HepG2 (cell line): Measurements from ENCODE around the gene SSBP4. TPM values are rescaled to one million over a fixed set of nuclear protein-coding genes. Genes with fewer than 3 reads are reported as not detected.
A peak's percentile ranks its signal among the peaks of the same experiment; 100 is the strongest.

Source experiments
- CHD4 ChIP-seq: fragments of 200-600 bp; sonication (generic); IDR thresholded peaks from 2 replicates; pipeline ENCODE4 v1.7.0; 2017; ENCODE audit warnings: mild to moderate bottlenecking, low read length, borderline replicate concordance
- EED ChIP-seq: sonication (generic); formaldehyde crosslinking; IDR thresholded peaks from 2 replicates; pipeline ENCODE4 v1.5.0; 2020; ENCODE audit warnings: mild to moderate bottlenecking, missing genetic modification reagents
- HIVEP1 ChIP-seq: sonication (generic); formaldehyde crosslinking; IDR thresholded peaks from 2 replicates; pipeline ENCODE4 v1.4.0; 2020; ENCODE audit warnings: mild to moderate bottlenecking, missing genetic modification reagents
- ISX ChIP-seq: sonication (generic); formaldehyde crosslinking; conservative IDR thresholded peaks from 2 replicates; pipeline ENCODE4 v1.5.0; 2020; ENCODE audit warnings: missing genetic modification reagents
- MZF1 ChIP-seq: sonication (generic); formaldehyde crosslinking; IDR thresholded peaks from 2 replicates; pipeline ENCODE4 v1.8.1; 2023; ENCODE audit warnings: mild to moderate bottlenecking, missing genetic modification reagents, borderline replicate concordance
- PCBP1 ChIP-seq: fragments of 200-400 bp; formaldehyde crosslinking; IDR thresholded peaks from 2 replicates; pipeline ENCODE4 v1.6.1; 2017; ENCODE audit warnings: mild to moderate bottlenecking, low read depth, low read length, borderline replicate concordance
- PLRG1 ChIP-seq: fragments of 450-650 bp; conservative IDR thresholded peaks from 2 replicates; pipeline ENCODE4 v1.6.1; 2016
- POGZ ChIP-seq: sonication (generic); formaldehyde crosslinking; IDR thresholded peaks from 2 replicates; pipeline ENCODE4 v1.4.0; 2020; ENCODE audit warnings: mild to moderate bottlenecking, missing genetic modification reagents
- POLR2G ChIP-seq: fragments of 200-400 bp; formaldehyde crosslinking; IDR thresholded peaks from 2 replicates; pipeline ENCODE4 v1.6.1; 2018; ENCODE audit warnings: mild to moderate bottlenecking, low read depth, low read length, moderate library complexity
- RARG ChIP-seq: sonication (generic); formaldehyde crosslinking; IDR thresholded peaks from 2 replicates; pipeline ENCODE4 v1.4.0; 2020; ENCODE audit warnings: low read depth, mild to moderate bottlenecking, missing genetic modification reagents
- RFXAP ChIP-seq: sonication (generic); formaldehyde crosslinking; IDR thresholded peaks from 2 replicates; pipeline ENCODE4 v1.4.0; 2020; ENCODE audit warnings: missing genetic modification reagents, borderline replicate concordance
- SNAI1 ChIP-seq: sonication (generic); formaldehyde crosslinking; IDR thresholded peaks from 2 replicates; pipeline ENCODE4 v1.5.0; 2020; ENCODE audit warnings: mild to moderate bottlenecking, missing genetic modification reagents, borderline replicate concordance
- SOX6 ChIP-seq, 2 experiments: fragments of 450-650 bp in 1 of 2; sonication (generic) in 1 of 2; formaldehyde crosslinking in 1 of 2; IDR thresholded peaks; 2 replicates each; pipeline versions ENCODE4 v1.4.0 to v1.6.1; 2017 to 2020; ENCODE audit warnings: antibody characterized with exemption in 1 of 2, mild to moderate bottlenecking in 1 of 2, missing genetic modification reagents in 1 of 2
- TARDBP ChIP-seq: sonication (generic); formaldehyde crosslinking; IDR thresholded peaks from 2 replicates; pipeline ENCODE4 v1.8.0; 2022; ENCODE audit warnings: mild to moderate bottlenecking, missing genetic modification reagents
- TOPORS ChIP-seq: sonication (generic); formaldehyde crosslinking; IDR thresholded peaks from 2 replicates; pipeline ENCODE4 v1.8.0; 2023; ENCODE audit warnings: mild to moderate bottlenecking, missing genetic modification reagents
- ZEB1 ChIP-seq: IDR thresholded peaks from 2 replicates; pipeline ENCODE4 v1.6.1; 2012; ENCODE audit warnings: mild to moderate bottlenecking, low read depth, inconsistent platforms; ENCODE audit not compliant: insufficient replicate concordance
- ZNF619 ChIP-seq: sonication (generic); formaldehyde crosslinking; IDR thresholded peaks from 2 replicates; pipeline ENCODE4 v1.4.0; 2020; ENCODE audit warnings: mild to moderate bottlenecking, missing genetic modification reagents
- ZNF746 ChIP-seq: sonication (generic); formaldehyde crosslinking; IDR thresholded peaks from 2 replicates; pipeline ENCODE4 v1.8.0; 2022; ENCODE audit warnings: mild to moderate bottlenecking, missing genetic modification reagents
- ZSCAN31 ChIP-seq: sonication (generic); formaldehyde crosslinking; IDR thresholded peaks from 2 replicates; pipeline ENCODE4 v1.5.0; 2020; ENCODE audit warnings: low read depth, mild to moderate bottlenecking, missing genetic modification reagents
- polyA plus RNA-seq, 8 experiments: library from polyadenylated mRNA; depleted of rRNA in 3 of 8; stranded (reverse) in 7 of 8; unstranded in 1 of 8; fragments of >200 nt; fragmentation: Illumina TruSeq in 4 of 8; extraction: Trizol in 4 of 8; gene quantifications; 2 replicates each; pipeline versions ENCODE4 v1.2.1 to v1.2.3, GENCODE V29; 2011 to 2016; ENCODE audit warnings: low read depth in 4 of 8, missing spikeins in 1 of 8, mixed read lengths in 1 of 8; ENCODE audit not compliant: insufficient read depth in 1 of 8
- total RNA-seq, 5 experiments: library from RNA; depleted of rRNA; stranded (reverse); fragments of >200 nt; fragmentation: Illumina TruSeq; extraction: Trizol; gene quantifications; 2 replicates each; pipeline ENCODE4 v1.2.3, GENCODE V29; 2016; ENCODE audit warnings: low read depth in 1 of 5
- TF ChIP-seq, protein P1 (sequence below): IDR thresholded peaks from 2 replicates; pipeline ENCODE4 v1.6.1; 2012; ENCODE audit warnings: inconsistent platforms
- TF ChIP-seq, protein P2 (sequence below): sonication (generic); formaldehyde crosslinking; IDR thresholded peaks from 2 replicates; pipeline ENCODE4 v1.8.1; 2022; ENCODE audit warnings: low read depth, mild to moderate bottlenecking, missing genetic modification reagents
- TF ChIP-seq, protein P3 (sequence below): sonication (generic); formaldehyde crosslinking; IDR thresholded peaks from 2 replicates; pipeline ENCODE4 v1.5.0; 2020; ENCODE audit warnings: mild to moderate bottlenecking, missing genetic modification reagents
- TF ChIP-seq, protein P4 (sequence below): conservative IDR thresholded peaks from 2 replicates; pipeline ENCODE4 v1.6.1; 2018; ENCODE audit warnings: missing genetic modification reagents

The SSBP4 gene
- total and polyA plus RNA-seq, 2 of the 13 experiments (the other 11 are each of a cell fraction or from before 2014, with no cell fraction given), result 20.8 to 39.5 TPM

DNA sequence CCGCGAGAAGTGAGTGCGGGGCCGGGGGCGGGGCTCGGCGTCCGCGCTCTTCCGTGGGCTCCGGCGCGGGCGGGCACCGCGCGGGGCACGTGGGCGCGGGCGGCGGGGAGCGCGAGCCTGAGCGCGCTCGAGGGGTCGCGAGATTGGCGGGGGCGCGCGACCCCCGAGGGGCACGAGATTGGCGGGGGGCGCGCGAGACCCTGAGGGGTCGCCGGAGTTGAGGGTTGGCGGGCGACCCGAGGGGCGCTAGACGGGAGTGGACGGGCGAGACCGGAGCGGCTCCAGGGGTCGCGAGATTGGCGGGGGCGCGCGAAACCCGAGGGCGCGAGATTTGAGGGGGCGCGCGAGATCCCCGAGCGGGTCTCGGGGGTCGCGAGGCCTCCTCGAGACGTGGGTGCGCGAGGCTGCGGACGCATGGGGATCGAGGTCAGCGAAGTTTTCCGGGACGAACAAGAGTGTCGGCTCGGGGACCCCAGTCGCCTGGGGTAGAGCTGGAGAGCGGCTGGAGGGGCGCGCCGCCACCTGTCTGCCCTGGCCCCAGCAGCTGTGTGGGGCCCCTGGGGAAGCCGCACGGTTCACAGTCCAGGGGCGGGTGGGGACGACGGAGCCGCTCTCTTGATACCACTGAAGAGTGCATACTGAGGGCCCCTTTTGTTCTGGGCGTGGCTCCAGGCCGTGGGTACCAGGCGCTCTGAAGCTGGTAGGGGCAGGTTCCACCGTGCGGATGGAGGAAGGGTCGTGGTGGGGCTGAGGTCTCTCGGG is 682 bp downstream of the SSBP4 start (continued):
- TF ChIP-seq ZNF746 (CRISPR knock-in tag) (peak; percentile 52; the same call in 1 of the 2 replicates), RARG (CRISPR knock-in tag) (no peak), SOX6 (IDR thresholded peaks at IDR 0.05) (no peak), SOX6 (CRISPR knock-in tag; IDR thresholded peaks at IDR 0.05) (peak; percentile 61; the same call in 1 of the 2 replicates), TOPORS (CRISPR knock-in tag) (0 out of 2 replicates have a peak, but pooled peaks have one; percentile 3), PLRG1 (no peak), POGZ (peak; percentile 29; the same call in 1 of the 2 replicates), TARDBP (no peak), MZF1 (CRISPR knock-in tag) (no peak), RFXAP (CRISPR knock-in tag) (no peak), ISX (CRISPR knock-in tag) (0 out of 2 replicates have a peak, but pooled peaks have one; percentile 7), ZNF619 (0 out of 2 replicates have a peak, but pooled peaks have one; percentile 28), EED (CRISPR knock-in tag) (0 out of 2 replicates have a peak, but pooled peaks have one; percentile 53), HIVEP1 (CRISPR knock-in tag) (peak; percentile 91), POLR2G (peak; percentile 56), SNAI1 (CRISPR knock-in tag) (peak; percentile 71; the same call in 1 of the 2 replicates), PCBP1 (no peak), CHD4 (no peak), ZSCAN31 (peak; percentile 50; the same call in 1 of the 2 replicates), ZEB1 (no peak)
- TF ChIP-seq, protein P1, sequence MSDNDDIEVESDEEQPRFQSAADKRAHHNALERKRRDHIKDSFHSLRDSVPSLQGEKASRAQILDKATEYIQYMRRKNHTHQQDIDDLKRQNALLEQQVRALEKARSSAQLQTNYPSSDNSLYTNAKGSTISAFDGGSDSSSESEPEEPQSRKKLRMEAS, result peak; percentile 47; the same call in 1 of the 2 replicates
- TF ChIP-seq, protein P2, sequence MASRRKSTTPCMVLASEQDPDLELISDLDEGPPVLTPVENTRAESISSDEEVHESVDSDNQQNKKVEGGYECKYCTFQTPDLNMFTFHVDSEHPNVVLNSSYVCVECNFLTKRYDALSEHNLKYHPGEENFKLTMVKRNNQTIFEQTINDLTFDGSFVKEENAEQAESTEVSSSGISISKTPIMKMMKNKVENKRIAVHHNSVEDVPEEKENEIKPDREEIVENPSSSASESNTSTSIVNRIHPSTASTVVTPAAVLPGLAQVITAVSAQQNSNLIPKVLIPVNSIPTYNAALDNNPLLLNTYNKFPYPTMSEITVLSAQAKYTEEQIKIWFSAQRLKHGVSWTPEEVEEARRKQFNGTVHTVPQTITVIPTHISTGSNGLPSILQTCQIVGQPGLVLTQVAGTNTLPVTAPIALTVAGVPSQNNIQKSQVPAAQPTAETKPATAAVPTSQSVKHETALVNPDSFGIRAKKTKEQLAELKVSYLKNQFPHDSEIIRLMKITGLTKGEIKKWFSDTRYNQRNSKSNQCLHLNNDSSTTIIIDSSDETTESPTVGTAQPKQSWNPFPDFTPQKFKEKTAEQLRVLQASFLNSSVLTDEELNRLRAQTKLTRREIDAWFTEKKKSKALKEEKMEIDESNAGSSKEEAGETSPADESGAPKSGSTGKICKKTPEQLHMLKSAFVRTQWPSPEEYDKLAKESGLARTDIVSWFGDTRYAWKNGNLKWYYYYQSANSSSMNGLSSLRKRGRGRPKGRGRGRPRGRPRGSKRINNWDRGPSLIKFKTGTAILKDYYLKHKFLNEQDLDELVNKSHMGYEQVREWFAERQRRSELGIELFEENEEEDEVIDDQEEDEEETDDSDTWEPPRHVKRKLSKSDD (CRISPR knock-in tag), result no peak
- TF ChIP-seq, protein P3, sequence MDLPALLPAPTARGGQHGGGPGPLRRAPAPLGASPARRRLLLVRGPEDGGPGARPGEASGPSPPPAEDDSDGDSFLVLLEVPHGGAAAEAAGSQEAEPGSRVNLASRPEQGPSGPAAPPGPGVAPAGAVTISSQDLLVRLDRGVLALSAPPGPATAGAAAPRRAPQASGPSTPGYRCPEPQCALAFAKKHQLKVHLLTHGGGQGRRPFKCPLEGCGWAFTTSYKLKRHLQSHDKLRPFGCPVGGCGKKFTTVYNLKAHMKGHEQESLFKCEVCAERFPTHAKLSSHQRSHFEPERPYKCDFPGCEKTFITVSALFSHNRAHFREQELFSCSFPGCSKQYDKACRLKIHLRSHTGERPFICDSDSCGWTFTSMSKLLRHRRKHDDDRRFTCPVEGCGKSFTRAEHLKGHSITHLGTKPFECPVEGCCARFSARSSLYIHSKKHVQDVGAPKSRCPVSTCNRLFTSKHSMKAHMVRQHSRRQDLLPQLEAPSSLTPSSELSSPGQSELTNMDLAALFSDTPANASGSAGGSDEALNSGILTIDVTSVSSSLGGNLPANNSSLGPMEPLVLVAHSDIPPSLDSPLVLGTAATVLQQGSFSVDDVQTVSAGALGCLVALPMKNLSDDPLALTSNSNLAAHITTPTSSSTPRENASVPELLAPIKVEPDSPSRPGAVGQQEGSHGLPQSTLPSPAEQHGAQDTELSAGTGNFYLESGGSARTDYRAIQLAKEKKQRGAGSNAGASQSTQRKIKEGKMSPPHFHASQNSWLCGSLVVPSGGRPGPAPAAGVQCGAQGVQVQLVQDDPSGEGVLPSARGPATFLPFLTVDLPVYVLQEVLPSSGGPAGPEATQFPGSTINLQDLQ (CRISPR knock-in tag), result no peak
- TF ChIP-seq, protein P4, sequence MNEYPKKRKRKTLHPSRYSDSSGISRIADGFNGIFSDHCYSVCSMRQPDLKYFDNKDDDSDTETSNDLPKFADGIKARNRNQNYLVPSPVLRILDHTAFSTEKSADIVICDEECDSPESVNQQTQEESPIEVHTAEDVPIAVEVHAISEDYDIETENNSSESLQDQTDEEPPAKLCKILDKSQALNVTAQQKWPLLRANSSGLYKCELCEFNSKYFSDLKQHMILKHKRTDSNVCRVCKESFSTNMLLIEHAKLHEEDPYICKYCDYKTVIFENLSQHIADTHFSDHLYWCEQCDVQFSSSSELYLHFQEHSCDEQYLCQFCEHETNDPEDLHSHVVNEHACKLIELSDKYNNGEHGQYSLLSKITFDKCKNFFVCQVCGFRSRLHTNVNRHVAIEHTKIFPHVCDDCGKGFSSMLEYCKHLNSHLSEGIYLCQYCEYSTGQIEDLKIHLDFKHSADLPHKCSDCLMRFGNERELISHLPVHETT (CRISPR knock-in tag), result no peak
